Measurements from ENCODE around the gene SLIT1. TPM values are rescaled to one million over a fixed set of nuclear protein-coding genes. Genes with fewer than 3 reads are reported as not detected.

The SLIT1 gene
- total RNA-seq, 1 donor from 2014 or later = not detected

DNA sequence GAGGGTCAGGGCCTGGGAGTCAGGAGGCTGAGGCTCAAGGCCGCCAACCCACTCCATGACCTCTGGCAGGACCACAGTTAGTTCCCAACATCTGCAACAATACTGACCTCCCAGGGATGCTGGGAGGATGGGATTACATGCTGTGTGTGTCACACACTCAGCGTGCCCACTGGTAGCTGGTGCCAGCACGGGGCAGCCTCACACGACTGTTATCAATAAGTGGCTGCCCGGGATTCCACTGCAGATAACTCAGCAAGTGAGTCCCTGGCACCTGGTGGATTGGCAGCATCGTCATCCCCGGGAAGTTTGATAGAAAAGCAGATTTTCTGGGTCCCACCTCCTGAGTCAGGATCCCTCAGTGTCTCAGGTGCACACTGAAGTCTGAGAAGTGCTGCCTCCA is 110.3 kb downstream of the SLIT1 start:
- no peaks in the 10 kb centered on the region for H3K27me3 ChIP-seq
- TF ChIP-seq, protein P1, sequence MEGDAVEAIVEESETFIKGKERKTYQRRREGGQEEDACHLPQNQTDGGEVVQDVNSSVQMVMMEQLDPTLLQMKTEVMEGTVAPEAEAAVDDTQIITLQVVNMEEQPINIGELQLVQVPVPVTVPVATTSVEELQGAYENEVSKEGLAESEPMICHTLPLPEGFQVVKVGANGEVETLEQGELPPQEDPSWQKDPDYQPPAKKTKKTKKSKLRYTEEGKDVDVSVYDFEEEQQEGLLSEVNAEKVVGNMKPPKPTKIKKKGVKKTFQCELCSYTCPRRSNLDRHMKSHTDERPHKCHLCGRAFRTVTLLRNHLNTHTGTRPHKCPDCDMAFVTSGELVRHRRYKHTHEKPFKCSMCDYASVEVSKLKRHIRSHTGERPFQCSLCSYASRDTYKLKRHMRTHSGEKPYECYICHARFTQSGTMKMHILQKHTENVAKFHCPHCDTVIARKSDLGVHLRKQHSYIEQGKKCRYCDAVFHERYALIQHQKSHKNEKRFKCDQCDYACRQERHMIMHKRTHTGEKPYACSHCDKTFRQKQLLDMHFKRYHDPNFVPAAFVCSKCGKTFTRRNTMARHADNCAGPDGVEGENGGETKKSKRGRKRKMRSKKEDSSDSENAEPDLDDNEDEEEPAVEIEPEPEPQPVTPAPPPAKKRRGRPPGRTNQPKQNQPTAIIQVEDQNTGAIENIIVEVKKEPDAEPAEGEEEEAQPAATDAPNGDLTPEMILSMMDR (IDR thresholded peaks at IDR 0.05) = no peak
- H3K36me3 ChIP-seq = no peaks in the 10 kb centered on the region
- intact Hi-C loops (cut with DNase I) = no loop called here
- no peaks in the 10 kb centered on the region for H3K9me3 ChIP-seq
- no peak overlapping the region for H3K4me3 ChIP-seq
- no peaks in the 10 kb centered on the region for H3K4me1 ChIP-seq
- no peak for DNase-seq (ENCODE audit: low spot score in 2 of 2)
- no peak overlapping the region for H3K27ac ChIP-seq

DNA sequence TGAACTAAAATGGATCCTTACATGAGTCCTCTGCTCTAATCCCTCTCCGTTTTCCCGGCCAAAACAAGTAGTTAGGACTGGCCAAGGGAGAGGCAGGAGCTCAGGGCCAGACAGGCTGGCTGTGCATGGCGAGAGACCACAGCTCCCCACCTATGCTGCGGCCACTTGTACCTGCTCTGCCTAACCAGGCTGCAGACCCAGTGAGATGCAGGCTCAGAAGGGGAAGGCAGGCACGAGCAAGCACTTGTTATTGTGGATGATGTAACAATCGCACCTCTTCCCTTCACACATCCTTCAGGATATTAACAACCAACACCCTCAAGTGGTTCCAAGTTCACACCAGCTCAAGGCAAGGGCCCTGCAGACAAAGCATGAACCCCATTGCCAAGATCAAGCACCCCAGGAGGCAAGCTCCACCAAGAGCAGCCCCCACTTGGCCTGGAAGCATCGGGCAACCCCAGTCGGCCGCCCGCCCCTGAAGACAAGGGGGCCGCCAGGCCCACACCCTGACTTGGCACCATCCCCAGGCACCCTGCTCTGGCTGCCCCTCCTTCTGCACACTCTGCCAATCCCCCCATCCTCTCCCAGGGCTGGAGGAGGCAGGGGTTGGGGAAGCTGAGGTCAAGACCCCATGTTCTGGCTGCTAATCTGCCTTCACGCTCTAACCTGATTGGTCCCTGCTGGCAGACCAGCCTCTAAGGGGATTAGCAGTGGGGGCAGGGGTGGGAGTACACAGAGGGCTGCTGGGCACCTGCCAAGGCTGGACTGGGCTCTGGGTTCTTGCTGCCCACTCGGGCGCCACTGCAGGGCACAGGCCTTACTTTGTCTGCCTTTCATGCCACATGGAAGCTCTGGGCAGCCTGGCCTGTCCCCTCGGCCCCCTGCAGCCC is 111.3 kb downstream of the SLIT1 start:
- TF ChIP-seq, protein P1 (IDR thresholded peaks at IDR 0.05) = no peak
- H3K9me3 ChIP-seq = no peaks in the 10 kb centered on the region
- no peaks in the 10 kb centered on the region for H3K27me3 ChIP-seq
- intact Hi-C loops (cut with DNase I) = no loop called here
- H3K27ac ChIP-seq = no peak overlapping the region
- H3K36me3 ChIP-seq = no peaks in the 10 kb centered on the region
- H3K4me1 ChIP-seq = no peaks in the 10 kb centered on the region
- DNase-seq (ENCODE audit: low spot score in 2 of 2) = no peak
- no peak overlapping the region for H3K4me3 ChIP-seq

DNA sequence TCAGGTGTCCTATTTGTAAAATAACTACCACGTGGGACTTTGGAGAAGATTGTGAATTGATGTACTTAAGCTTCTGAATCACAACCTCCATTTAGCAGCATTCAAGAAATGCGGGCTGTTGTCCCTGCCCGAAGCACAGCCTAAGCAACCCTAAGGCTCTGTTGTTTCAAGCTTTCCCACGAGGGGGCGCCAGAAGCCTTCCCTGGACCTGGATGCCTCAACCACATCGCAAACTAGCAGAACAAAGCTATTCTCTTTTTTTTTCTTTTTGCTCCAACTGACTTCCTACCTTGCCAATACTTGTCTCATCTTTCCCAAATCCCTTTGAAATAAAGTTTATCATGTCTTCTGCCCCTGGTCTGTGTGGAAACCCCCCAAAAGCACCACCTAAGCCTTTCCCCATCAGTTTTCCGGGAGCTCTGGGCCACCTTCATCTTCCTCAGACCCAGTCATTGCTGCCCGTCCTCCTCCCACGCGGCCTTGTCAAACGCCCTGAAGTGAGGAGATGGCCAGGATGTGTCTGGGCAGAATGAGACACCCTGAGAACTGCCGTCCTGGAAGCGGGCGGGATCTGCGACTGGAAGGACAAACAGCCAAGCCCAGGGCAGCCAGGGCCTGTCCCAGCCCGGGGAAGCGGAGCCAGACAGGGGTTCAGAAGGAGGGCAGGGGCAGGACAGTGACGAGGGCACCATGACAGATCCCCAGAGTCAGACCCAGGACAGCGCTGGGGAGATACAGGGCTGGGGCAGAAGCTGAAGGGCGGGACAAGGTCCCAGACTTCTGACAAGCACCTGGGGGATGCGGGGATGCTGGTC is 112.7 kb downstream of the SLIT1 start:
- Histone ChIP-seq H3K9me3 (no peaks in the 10 kb centered on the region), H3K36me3 (no peaks in the 10 kb centered on the region), H3K4me1 (no peaks in the 10 kb centered on the region), H3K4me3 (no peak overlapping the region), H3K27ac (no peak overlapping the region), H3K27me3 (no peaks in the 10 kb centered on the region)
- intact Hi-C loops (cut with DNase I) = loop anchor here (1.0 kb wide), 1 partner anchor 137 kb away; no protein-coding TSS in a partner anchor
- peak; percentile 24 to 86 for DNase-seq (ENCODE audit: low spot score in 2 of 2)
- TF ChIP-seq, protein P1 (IDR thresholded peaks at IDR 0.05) = peak; percentile 61 to 90 (median 89)

DNA sequence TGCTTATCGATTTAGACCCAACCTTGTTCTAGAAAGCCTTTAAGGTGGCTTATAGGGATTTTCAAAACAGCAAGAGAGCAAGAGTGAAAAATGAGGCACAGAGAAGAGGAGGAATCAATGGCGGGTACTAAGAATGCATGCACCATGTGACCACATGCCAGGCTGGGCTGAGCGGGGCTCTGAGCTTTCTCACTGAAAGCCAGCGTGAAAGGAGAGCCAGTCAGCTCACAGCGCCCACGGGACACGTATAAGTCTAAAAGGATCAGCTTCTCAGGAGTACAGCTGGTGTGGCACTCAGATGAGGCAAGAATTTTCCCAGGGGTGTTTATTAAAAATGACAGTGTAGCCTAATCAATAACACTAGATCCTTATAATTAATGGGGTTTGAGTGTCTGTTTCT is 114.3 kb downstream of the SLIT1 start:
- Histone ChIP-seq H3K27ac (no peak overlapping the region), H3K4me3 (no peak overlapping the region), H3K9me3 (no peaks in the 10 kb centered on the region), H3K4me1 (no peaks in the 10 kb centered on the region), H3K36me3 (no peaks in the 10 kb centered on the region), H3K27me3 (no peaks in the 10 kb centered on the region)
- no peak for DNase-seq (ENCODE audit: low spot score in 2 of 2)
- intact Hi-C loops (cut with DNase I) = no loop called here
- TF ChIP-seq, protein P1 (IDR thresholded peaks at IDR 0.05) = no peak

DNA sequence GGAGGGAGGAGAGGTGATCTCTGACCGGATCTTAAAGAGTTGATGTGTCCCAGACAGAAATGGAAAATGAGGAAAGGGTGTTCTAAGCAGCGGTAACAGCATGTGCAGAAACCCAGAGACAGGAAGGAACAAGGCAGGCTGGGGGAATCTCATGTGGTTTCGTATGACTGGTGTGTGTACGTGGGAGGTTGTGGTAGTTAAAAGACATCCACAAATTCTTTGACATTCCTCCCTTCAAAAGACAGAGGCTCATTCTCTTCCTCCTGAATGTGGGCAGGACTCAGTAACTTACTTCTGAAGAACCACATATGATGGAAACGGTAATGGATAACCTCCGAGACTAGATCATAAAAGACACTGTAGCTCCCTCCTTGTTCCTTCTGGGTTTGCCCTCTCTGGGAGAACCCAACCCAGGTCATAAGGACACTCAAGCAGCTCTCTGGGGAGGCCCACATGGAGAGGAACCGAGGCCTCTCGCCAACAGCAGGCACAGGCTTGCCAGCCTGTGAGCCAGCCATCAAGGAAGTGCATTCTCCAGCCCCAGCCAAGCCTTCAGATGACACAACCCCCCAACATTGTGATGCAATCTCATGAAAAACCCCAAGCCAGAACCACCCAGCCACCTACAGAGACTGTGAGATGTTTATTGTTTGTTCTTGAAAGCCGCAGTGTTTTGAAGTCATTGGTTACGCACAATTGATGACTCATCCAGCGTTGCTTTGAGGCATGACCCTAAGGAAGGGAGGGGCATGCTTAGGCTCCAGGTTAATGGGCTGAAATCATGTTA is 116.0 kb downstream of the SLIT1 start:
- H3K27ac ChIP-seq = no peak overlapping the region
- no peak for DNase-seq (ENCODE audit: low spot score in 2 of 2)
- H3K9me3 ChIP-seq = no peaks in the 10 kb centered on the region
- no peak overlapping the region for H3K4me3 ChIP-seq
- no peaks in the 10 kb centered on the region for H3K27me3 ChIP-seq
- intact Hi-C loops (cut with DNase I) = no loop called here
- TF ChIP-seq, protein P1 (IDR thresholded peaks at IDR 0.05) = no peak
- H3K4me1 ChIP-seq = no peaks in the 10 kb centered on the region
- H3K36me3 ChIP-seq = no peaks in the 10 kb centered on the region
